Dedifferentiated amniotic fluid mesenchymal stem cell (primary cell): ENCODE data around the gene SNURF.
"Not testable (repeated sequence)": the region's sequence is repeated elsewhere in the genome, so short reads cannot be mapped to it uniquely, and the experiment has no call there.

Experiments
- DNase-seq: peaks from one replicate; pipeline ENCODE4 v3.0.0-alpha.2; 2016; ENCODE audit errors: extremely low spot score

The SNURF gene, protein sequence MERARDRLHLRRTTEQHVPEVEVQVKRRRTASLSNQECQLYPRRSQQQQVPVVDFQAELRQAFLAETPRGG

DNA sequence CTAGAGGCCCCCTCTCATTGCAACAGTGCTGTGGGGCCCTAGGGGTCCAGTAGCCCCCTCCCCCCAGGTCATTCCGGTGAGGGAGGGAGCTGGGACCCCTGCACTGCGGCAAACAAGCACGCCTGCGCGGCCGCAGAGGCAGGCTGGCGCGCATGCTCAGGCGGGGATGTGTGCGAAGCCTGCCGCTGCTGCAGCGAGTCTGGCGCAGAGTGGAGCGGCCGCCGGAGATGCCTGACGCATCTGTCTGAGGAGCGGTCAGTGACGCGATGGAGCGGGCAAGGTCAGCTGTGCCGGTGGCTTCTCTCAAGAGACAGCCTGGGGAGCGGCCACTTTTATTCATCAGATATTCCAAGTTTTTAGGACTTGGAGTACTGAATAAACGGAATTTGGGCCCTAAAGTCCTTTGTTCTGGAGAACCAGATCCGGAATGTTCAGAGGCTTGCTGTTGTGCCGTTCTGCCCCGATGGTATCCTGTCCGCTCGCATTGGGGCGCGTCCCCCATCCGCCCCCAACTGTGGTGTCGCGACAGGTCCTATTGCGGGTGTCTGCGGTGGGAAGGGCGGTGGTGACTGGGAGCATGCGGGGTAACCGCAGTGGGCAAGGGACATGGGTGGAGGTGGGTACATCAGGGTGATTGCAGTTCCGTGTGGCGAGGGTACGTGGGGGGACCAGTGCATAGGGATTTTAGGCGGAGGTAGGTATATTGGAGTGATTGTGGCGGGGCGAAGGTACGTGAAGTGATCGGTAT, at the start of gene SNURF, which contains the start of gene SNRPN:
Gene SNURF, plus strand, starts transcription at position 205 of the 748 bp plus-strand sequence. Its CDS starts 62 bp downstream, at position 267.
Gene SNRPN, plus strand, starts transcription at position 205 of the 748 bp plus-strand sequence. CDS start 19,467 bp downstream, outside the sequence.
- DNase-seq: peak; percentile 39

DNA sequence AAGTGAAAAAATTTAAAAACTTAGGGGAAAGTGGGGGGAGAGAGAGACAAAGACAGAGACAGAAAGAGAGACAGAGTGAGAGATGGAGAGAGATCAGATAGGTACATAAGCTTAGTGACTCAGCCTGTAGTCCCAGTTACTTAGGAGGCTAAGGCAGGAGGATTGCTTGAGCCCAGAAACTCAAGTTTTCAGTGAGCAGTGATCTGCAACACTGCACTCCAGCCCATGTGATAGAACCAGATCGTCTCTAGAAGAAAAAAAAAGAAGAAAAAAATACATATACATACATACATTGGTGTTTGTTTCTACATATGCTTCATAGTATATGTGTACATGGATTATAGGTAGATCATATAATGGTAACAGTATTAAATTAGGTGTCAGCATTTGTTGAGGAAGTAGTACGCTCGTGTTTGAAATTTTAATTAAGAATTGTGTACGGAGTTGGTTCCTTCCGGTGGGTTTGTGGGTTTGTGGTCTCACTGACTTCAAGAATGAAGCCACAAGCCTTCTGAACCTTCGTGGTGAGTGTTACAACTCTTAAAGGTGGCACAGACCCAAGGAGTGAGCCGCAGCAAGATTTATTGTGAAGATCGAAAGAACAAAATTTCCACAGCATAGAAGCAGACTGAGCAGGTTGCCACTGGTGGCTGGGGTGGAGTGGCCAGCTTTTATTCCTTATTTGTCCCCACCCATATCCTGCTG, 38.3 kb upstream of the SNURF start:
- DNase-seq: no peak

DNA sequence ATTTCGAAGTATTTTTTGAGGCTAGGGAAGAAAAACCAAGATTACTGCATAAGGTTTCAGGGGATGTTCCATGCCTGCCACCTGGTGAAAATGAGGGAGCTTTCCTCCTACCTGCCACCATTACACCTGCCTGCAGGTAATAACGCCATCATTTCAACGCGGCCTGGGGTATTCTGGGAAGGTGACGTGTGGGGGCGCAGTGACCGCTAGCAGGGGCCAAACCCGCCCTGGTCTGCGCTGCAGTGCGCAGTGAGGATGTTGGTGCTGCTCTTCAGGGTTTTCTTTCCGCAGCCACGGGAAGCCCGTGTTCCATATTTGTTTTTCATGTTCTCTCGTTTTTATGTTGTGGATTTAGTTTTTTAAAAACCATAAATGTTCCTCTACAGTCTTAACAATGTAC, 37.4 kb upstream of the SNURF start:
- no peak for DNase-seq

DNA sequence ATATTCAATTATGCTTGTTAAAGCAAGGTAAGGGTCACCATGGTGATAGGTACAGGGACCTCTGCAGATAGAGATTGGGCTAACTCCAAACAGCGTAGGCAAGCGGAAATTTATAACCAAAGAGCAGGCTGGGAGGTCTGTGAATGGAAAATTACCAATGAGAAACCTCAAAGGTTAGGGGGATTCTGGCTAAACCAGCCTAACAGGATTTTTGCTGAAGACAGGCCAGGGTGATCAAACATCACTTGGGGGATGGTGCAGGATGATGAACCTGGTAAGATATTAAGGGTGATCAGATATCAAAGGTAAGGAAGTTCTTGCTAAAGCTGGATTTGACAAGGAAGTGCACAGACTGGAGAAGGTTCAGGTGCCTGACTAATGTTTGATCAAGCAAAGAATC, 35.3 kb upstream of the SNURF start:
- no peak for DNase-seq

DNA sequence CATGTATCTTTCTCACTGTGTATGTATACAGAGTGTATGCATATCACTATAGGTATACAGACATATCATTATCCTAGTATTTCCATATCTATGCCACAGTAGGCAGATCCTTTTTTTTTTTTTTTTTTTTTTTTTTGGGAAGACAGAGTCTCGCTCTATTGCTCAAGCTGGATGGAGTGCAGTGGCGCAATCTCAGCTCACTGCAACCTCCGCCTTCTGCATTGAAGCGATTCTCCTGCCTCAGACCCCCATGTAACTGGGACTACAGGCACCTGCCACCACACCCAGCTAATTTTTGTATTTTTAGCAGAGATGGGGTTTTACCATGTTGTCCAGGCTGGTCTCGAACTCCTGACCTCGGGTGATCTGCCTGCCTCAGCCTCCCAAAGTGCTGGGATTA, 32.0 kb upstream of the SNURF start:
- DNase-seq: not testable (repeated sequence)

DNA sequence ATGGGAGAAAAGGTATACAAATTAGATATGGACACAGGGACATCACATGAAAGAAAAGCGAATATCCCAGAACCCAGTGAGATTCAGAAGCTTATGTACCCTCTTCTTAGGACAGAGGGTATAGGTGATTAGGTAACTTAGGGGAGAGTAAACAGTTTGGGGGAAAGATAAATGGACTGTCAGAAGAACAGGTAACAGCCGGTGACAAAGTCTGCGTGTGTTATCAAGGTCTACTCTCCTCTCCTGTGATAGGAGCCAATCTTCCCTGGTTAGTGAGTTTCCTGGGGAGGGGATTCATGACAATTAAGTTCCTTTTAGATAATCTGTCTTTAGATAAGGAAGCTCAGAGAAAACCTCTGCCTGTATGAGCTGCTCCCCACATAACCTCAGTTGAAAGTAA, 30.6 kb upstream of the SNURF start:
- DNase-seq: no peak

DNA sequence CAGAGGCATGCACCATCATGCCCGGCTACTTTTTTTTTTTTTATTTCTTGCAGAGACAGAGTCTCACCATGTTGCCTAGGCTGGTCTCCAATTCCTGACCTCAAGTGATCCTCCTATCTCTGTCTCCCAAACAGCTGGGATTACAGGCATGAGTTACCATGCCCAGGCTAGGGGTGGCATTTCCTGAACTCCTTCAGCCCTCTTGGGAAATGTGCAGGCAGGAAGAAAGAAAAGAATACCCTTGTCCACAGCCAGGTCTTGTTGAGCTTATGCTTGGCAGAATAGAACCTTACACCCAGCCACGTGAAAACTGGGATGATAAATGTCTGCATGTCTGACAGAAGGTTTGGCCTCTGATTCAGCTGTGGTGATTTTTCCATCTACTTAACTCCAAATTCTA, 30.2 kb upstream of the SNURF start:
- no peak for DNase-seq

DNA sequence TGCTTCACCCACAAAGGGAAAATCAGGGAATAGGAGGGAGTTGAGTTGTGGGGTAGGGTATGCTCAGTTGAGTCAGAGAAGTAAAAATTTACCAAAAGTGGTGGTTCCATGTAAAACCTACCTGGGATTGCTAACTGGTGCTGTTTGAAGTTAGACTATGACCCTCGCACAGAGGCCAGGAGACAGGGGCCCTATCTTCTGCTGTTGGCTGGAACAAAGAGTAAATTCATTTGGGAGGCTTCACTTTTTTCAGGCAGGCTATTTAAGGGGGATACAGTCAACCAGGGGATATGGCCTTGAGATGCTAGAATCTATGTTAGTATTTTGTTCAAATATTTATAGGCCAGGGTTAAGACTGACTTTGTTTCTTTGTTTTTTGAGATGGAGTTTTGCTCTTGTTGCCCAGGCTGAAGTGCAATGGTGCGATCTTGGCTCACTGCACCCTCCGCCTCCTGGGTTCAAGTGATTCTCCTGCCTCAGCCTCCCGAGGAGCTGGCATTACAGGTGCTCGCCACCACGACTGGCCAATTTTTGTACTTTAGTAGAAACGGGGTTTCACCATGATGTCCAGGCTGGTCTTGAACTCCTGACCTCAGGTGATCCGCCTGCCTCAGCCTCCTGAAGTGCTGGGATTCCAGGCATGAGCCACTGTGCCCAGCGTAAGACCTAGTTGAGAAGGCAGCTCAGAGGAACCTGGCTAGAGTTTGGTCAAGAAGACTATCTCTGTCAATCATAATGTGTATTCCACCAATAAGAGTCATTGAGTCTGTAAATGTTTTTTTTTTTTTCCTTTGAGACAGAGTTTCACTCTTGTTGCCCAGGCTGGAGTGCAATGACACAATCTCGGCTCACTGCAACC, 22.7 kb upstream of the SNURF start:
- not testable (repeated sequence) for DNase-seq

DNA sequence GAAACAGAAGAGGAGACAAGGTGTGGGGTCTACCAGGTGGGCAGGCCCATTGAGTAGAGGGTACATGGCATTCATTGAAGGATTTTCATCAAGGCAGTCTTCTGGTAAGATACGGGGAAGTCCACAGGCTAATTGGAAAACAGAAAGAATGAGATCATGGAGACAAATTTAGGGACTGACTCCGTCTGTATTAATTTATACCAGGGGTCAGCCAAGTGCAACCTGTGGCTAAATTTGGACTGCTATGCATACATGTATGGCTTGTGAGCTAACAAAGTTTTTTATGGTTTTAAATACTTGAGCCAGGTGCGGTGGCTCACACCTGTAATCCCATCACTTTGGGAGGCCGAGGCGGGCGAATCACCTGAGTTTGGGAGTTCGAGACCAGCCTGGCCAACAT, 21.1 kb upstream of the SNURF start:
- DNase-seq: no peak

DNA sequence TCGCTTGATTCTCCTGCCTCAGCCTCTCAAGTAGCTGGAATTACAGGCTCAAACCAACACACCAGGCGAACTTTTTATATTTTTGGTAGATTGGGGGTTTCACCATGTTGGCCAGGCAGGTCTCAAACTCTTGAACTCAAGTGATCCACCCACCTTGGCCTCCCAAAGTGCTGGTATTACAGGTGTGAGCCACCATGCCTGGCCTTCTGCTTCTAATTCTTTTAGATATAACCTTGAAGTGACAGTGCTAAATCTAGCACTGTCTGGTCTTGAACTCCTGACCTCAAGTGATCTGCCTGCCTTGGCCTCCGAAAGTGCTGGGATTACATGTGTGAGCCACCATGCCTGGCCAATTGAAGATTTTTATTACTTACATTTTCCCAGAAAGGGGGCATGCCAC, 16.6 kb upstream of the SNURF start:
- not testable (repeated sequence) for DNase-seq

DNA sequence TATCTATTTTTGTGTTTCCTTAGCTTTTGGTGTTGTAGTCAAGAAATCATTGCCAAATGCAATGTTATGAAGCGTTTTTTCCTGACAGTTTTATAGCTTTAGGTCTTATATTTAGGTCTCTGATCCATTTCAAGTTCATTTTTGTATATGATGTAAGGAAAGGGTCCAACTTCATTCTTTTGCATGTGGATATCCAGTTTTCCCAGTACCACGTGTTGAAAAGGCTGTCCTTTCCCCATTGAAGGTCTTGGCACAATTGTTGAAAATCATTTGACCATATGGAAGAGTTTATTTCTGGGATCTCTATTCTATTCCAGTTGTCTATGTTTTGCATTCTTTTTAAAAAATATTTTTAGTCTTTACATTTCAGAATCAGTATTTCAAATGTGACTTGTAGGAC, 14.6 kb upstream of the SNURF start:
- no peak for DNase-seq

DNA sequence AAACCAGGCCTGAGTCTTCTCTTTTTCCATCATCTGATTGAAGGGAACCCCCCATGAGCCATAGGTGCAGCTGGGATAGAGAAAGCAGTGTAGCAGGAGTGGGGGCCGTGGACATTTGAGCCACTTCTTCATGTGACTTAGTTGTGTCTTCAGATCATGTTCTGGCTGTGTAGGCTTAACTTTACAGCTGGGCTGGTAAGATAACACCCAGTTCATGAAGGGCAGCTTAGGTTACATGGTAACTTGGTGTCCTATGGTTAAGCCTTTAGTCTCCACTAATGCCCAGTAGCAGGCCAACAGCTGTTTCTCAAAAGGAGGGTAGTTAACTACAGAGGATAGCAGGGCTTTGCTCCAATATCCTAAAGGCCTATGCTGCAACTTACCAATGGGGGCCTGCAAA, 11.4 kb upstream of the SNURF start:
- DNase-seq: no peak

DNA sequence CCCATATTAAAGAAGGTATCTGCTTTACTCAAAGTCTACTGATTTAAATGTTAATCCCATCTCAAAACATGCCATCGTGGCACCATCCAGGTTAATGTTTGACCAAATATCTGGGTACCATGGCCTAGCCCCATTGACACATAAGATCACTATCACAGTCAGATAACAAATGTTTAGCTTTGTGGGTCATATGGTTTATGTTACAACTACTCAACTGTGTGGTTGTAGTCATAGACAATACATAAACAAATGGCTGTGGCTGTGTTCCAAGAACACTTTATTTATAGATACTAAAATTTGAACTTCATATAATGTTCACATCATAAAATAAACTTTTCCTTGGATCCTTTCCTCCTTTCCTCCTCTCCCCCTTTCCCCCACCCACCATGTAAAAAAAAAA, 9.8 kb upstream of the SNURF start:
- DNase-seq: no peak

DNA sequence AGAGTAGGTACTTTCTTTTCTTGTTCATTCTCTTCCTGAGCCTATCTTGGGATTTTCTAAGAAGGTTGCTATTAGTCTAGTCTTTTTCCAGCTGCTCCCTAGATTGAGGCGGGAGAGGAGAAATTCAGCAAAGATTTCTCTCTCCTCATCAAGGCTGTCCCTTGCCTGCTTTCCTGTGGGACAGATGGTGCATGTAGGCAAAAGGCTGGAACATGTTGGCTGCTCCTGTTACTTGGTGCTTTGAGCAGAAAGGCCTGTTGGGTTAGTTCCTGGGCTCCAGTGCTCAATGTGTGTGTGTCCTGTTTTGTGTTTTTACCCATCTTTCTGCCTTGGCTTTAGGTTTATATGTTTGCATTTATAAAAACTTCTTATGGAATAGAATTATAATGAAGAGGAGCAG, 9.1 kb upstream of the SNURF start:
- DNase-seq: no peak

DNA sequence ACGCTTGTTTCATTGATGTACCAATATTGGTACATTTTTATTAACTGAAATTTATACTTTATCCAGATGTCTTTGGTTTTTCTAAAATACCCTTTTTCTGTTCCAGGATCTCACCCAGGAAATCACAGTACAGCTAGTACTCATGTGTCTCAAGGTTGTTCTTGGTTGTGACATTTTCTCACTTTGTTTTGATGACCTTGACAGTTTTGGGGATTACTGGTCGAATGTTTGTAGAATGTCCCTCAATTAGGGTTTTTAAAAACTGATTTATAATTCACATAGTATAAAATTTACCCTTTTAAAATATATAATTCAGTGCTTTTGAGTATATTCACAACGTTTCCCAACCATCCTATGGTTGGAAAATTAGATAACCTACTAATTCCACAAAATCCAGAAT, 6.3 kb upstream of the SNURF start:
- DNase-seq: no peak

DNA sequence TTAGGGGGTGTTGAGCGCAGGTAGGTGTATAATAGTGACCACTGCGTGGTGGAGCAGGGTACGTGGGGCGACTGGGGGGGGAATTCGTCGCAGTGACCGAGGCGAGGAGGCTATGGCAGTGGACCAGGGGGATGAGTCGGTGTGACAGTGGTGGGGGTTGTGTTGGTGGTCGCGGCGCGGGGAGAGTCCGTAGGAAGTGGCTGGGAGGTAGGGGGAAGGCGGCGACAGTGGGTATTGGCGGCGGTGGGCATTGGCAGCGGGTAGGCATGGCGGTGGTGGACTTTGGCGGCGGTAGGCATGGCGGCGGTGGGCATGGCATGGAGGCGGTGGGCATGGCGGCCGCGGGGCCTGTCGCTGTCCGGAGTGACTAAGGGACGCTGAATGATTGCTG, 739 bp downstream of the SNURF start:
- DNase-seq: no peak

DNA sequence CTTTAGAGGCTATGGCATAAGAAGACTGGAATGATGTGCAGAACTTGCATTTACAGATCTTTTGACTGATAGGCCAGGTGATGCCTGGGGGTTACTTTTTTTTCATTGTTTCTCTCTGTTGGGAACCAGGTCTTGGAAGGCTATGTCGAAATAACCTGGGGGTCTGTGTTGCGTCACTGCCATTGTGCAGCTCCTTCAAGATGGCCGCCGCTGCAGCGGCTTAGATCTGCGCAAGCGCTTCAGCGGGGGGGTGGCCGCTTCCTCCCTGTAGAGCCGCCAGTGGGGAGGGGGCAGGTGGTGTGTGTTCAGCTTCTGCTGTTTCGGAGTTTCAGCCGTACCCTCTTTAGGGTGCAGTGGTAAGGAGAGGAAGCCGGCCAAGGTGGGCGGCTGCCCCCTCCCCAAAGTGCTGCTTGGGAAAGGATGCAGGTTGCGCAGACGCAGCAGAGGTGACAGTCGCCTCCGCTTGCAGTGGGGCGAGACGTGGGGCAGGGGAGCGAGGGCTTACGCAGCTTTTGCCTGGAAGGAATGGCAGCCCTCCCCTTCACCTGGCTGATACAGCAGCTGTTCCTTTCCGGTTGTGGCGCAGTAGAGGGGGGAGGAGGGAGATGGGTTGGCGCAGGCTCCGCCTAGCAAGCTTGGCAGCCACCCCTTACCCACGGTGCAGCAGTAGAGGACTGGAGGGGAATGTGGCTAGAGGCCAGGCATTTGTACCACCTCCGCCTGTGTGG, 1.5 kb downstream of the SNURF start:
- peak; percentile 15 for DNase-seq

DNA sequence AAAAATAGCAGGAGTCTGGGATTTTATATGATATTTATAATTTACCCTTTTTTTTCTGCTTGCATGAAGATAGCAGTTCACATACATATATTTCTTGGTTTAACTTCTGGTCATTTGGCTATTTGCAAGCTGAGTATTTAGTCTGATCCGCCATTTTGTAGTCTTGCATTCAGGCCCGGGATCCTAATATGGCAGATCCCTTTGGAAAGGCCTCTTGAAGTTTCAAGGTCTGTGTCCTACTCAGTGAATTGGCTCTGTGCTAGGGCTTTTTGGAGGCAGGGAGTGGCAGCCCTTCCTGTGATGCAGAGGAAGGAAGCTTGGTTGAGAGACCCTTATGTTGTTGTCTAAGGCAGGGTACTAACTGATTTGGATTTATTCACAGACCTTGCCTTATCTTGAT, 2.9 kb downstream of the SNURF start:
- no peak for DNase-seq

DNA sequence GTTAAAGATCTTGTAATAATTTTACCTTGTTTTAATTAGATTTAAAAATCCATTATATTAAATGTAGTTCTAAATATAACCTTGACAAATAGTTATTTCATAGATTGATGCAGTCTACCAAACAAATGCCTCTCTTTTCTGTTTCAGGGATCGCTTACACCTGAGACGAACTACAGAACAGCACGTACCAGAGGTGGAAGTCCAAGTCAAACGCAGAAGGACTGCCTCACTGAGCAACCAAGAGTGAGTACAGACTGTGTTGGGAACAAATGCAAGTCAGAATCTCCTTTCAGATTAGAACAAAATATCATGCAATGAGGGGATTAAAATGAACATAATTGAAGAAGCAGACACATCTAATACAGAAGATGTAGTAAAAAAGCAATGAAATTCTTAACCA, 7.2 kb downstream of the SNURF start:
- no peak for DNase-seq

DNA sequence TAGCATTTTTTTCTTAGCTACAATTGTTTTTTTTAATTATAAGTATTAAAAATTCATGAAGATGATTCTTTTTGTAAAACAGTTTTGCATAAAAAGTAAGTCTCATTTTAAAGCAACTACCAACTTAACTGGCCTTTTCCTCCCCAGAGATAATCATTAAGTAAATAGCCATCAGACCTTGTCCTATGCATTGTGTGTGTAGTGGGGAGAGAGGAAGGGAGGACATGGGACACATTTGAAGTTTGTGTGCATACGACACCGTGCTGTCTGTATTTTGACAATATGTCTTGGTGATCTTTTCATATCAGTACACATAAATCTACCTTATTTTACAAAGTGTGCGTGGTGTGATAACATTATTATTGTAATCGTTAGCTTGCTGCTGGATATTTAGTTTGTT, 8.1 kb downstream of the SNURF start:
- DNase-seq: no peak

DNA sequence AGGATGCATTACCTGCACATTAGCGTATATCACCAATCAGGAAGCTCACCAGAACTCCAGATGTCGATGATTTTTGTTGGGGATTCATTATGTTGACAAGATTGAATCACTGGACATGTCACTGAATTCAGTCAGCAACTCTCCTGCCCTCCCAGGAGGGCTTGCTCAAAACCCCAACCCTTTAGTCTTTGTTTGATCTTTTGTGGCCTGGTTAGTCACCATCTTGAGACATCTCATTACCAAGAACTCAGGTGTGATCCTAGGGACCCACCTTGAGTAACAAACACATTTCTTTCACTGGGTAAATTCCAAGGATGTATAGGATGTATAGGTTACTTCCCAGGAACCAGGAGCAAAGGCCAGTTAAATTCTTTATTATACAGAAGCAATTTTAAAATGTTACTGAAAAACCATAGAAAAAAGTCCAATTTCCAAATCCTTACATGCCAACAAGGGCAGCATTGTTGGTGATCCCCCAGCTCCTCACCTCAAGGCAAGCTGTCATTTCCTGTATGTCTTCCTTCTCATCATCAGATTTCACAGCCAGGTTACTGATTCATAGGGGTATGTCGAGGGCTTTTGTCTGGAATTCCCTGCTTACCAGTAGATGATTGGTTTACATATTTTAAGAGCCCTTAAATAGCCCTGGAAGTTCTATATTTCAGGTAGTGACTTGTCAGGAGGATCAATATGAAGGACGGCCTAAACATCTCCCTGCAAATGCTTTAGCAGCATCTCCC, 11.7 kb downstream of the SNURF start:
- DNase-seq: no peak
